Measurements from ENCODE around the gene SPINT1. TPM values are rescaled to one million over a fixed set of nuclear protein-coding genes. Genes with fewer than 3 reads are reported as not detected.

Gene SPINT1
- total and polyA plus RNA-seq, 11 donors, result 0.11 to 3.4 (median 0.69) TPM; not detected in 1

- TF ChIP-seq, protein P1, sequence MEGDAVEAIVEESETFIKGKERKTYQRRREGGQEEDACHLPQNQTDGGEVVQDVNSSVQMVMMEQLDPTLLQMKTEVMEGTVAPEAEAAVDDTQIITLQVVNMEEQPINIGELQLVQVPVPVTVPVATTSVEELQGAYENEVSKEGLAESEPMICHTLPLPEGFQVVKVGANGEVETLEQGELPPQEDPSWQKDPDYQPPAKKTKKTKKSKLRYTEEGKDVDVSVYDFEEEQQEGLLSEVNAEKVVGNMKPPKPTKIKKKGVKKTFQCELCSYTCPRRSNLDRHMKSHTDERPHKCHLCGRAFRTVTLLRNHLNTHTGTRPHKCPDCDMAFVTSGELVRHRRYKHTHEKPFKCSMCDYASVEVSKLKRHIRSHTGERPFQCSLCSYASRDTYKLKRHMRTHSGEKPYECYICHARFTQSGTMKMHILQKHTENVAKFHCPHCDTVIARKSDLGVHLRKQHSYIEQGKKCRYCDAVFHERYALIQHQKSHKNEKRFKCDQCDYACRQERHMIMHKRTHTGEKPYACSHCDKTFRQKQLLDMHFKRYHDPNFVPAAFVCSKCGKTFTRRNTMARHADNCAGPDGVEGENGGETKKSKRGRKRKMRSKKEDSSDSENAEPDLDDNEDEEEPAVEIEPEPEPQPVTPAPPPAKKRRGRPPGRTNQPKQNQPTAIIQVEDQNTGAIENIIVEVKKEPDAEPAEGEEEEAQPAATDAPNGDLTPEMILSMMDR (IDR thresholded peaks at IDR 0.05), result no peak
- no peak for TF ChIP-seq POLR2A (IDR thresholded peaks at IDR 0.05)
- intact Hi-C loops (cut with DNase I), result no loop called here
- 93 to 96% (median 94%) methylated on average over 11 to 12 of the region's 12 CpGs for WGBS, 4 donors
These were observed 31.0 kb upstream of the SPINT1 start for GRCh38 chr15:40812721-40813425.

DNA sequence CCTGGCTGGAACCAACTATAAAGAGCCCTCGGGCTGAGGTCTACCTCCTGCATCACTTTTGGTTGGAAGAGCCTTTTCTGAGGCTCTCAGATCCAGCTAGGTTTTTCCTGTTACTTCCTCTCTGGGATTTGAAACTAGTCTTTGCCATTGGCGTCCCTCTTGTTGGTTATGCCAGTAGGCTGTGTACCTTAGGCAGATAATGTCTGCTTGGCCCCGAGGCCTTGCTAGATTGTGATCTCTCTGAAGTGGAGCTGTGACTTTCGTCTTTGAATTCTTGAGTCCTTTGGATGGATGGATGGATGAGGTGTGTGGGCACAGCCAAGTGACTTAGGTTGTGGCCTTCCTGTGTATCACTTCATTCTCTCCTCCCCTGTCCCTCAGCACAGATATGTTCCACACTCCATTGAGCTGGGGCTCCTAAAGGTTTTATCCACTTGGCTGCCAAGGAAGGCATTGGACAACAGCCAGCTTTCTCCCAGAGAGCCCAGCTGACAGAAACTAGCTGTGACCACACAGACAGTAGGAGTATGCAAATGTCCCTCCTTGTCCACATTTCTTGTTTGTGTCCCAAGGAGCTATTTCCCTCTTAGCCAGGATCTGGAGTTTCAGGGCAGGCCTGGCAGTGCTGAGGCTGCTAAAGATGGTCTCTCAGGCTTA lies 28.7 kb upstream of the SPINT1 start:
- peak; percentile 52 to 71 (median 69) for ATAC-seq
- no peaks in the 10 kb centered on the region for H3K9me3 ChIP-seq
- intact Hi-C loops (cut with DNase I), result no loop called here
- TF ChIP-seq POLR2A (IDR thresholded peaks at IDR 0.05), result no peak
- TF ChIP-seq, protein P1 (IDR thresholded peaks at IDR 0.05), result no peak
- H3K27me3 ChIP-seq, result no peaks in the 10 kb centered on the region
- no peak overlapping the region for H3K27ac ChIP-seq
- no peak overlapping the region for H3K4me3 ChIP-seq
- H3K4me1 ChIP-seq, result peaks cover 0 to 10% (median 0%) of the 10 kb centered on the region in 12 donors
- 66 to 74% (median 68%) methylated on average over 4 of the region's 4 CpGs for WGBS, 4 donors
- DNase-seq, result peak in 4 of 5 donors; percentile 29 to 63 (median 47)
- H3K36me3 ChIP-seq, result peaks cover 0 to 50% (median 31%) of the 10 kb centered on the region in 9 donors

More at GRCh38 chr15:40812721-40813425, 31.0 kb upstream of the SPINT1 start:
- H3K4me3 ChIP-seq, result no peak overlapping the region
- ATAC-seq (no peak), DNase-seq (no peak)
- no peaks in the 10 kb centered on the region for H3K9me3 ChIP-seq
- peaks cover 0 to 19% (median 7%) of the 10 kb centered on the region in 12 donors for H3K4me1 ChIP-seq
- H3K27me3 ChIP-seq, result no peaks in the 10 kb centered on the region
- no peak overlapping the region for H3K27ac ChIP-seq
- H3K36me3 ChIP-seq, result peaks cover 0 to 53% (median 31%) of the 10 kb centered on the region in 9 donors

GRCh38 chr15:40819048-40819447 lies 24.8 kb upstream of the SPINT1 start:
- 80 to 84% (median 83%) methylated on average over 7 of the region's 7 CpGs for WGBS, 4 donors
- intact Hi-C loops (cut with DNase I), result no loop called here
- Histone ChIP-seq H3K36me3 (peaks cover 0 to 15% (median 2%) of the 10 kb centered on the region in 9 donors), H3K9me3 (no peaks in the 10 kb centered on the region), H3K27ac (no peak overlapping the region), H3K4me1 (peaks cover 0 to 10% (median 0%) of the 10 kb centered on the region in 12 donors), H3K27me3 (no peaks in the 10 kb centered on the region), H3K4me3 (no peak overlapping the region)
- ATAC-seq (no peak), DNase-seq (no peak)
- TF ChIP-seq, protein P1 (IDR thresholded peaks at IDR 0.05), result no peak
- no peak for TF ChIP-seq POLR2A (IDR thresholded peaks at IDR 0.05)

GRCh38 chr15:40821195-40821594 lies 22.7 kb upstream of the SPINT1 start:
- WGBS, 4 donors, result 83 to 91% (median 87%) methylated on average over 2 of the region's 2 CpGs
- intact Hi-C loops (cut with DNase I), result no loop called here

More at GRCh38 chr15:40821195-40821594, 22.7 kb upstream of the SPINT1 start:
- no peak for TF ChIP-seq POLR2A (IDR thresholded peaks at IDR 0.05)
- TF ChIP-seq, protein P1 (IDR thresholded peaks at IDR 0.05), result no peak
- Histone ChIP-seq H3K27ac (no peak overlapping the region), H3K4me1 (no peaks in the 10 kb centered on the region), H3K9me3 (no peaks in the 10 kb centered on the region), H3K36me3 (no peaks in the 10 kb centered on the region), H3K4me3 (no peak overlapping the region), H3K27me3 (peaks cover 0 to 4% (median 0%) of the 10 kb centered on the region in 9 donors)
- DNase-seq (no peak), ATAC-seq (no peak)
